ENCODE results near the gene INPP5A.
"Not testable (repeated sequence)": the region's sequence is repeated elsewhere in the genome, so short reads cannot be mapped to it uniquely, and the experiment has no call there.

The INPP5A gene

GRCh38 chr10:132793213-132793612 lies 255.6 kb downstream of the INPP5A start:
- DNase-seq, result no peak

- no peak for DNase-seq
These were observed 256.6 kb downstream of the INPP5A start for GRCh38 chr10:132793871-132794849.

GRCh38 chr10:132796846-132797245 lies 259.3 kb downstream of the INPP5A start:
- DNase-seq, result no peak

- DNase-seq, result not testable (repeated sequence)
These were observed 260.4 kb downstream of the INPP5A start for GRCh38 chr10:132797986-132798385.

- DNase-seq, result no peak
These were observed 260.8 kb downstream of the INPP5A start for GRCh38 chr10:132798403-132798802.

GRCh38 chr10:132798876-132799275 lies 261.3 kb downstream of the INPP5A start:
- no peak for DNase-seq

- no peak for DNase-seq
These were observed 262.3 kb downstream of the INPP5A start for GRCh38 chr10:132799865-132800264.

GRCh38 chr10:132802048-132802447 lies 264.5 kb downstream of the INPP5A start:
- no peak for DNase-seq

GRCh38 chr10:132802694-132803320 lies 265.2 kb downstream of the INPP5A start:
- no peak for DNase-seq

- DNase-seq, result no peak
These were observed 266.0 kb downstream of the INPP5A start for GRCh38 chr10:132803416-132804210.

GRCh38 chr10:132804287-132804686 lies 266.7 kb downstream of the INPP5A start:
- DNase-seq, result no peak

GRCh38 chr10:132804785-132805426 lies 267.3 kb downstream of the INPP5A start:
- DNase-seq, result no peak

GRCh38 chr10:132805599-132805998 lies 268.0 kb downstream of the INPP5A start:
- no peak for DNase-seq

- DNase-seq, result no peak
These were observed 268.5 kb downstream of the INPP5A start for GRCh38 chr10:132806110-132806509.

GRCh38 chr10:132806561-132807003 lies 269.0 kb downstream of the INPP5A start:
- DNase-seq, result no peak

GRCh38 chr10:132807621-132808049 lies 270.0 kb downstream of the INPP5A start:
- DNase-seq, result no peak

GRCh38 chr10:132808383-132809231 lies 271.0 kb downstream of the INPP5A start:
- DNase-seq, result no peak

GRCh38 chr10:132809232-132810140 lies 271.9 kb downstream of the INPP5A start:
- DNase-seq, result no peak

GRCh38 chr10:132810141-132810806 lies 272.7 kb downstream of the INPP5A start:
- DNase-seq, result no peak

All from NCI-H146 (cell line).